HCT116 (cell line): ENCODE results near the gene COA8. TPM values are rescaled to one million over a fixed set of nuclear protein-coding genes. Genes with fewer than 3 reads are reported as not detected.

ENCODE experiments used
- ATAC-seq: fragments of 200-7000 bp; cut with Tn5 transposase; 2 replicates; pipeline ENCODE4 v1.9.1; 2020; ENCODE audit warnings: mild to moderate bottlenecking, moderate library complexity
- BruUV-seq: library from RNA; stranded (reverse); fragments of 400-500 nt; replicated peaks from 2 replicates; lab custom pipeline; 2021; lab: Mats Ljungman, UMichigan
- CTCF ChIA-PET: fragments of 300-600 bp; sonication (Branson Sonifier 250); formaldehyde crosslinking; loops from one replicate; lab custom pipeline; 2021; ENCODE audit warnings: antibody characterized with exemption; lab: Charles Lee
- POLR2A ChIA-PET: fragments of 300-600, 350-600 bp; sonication (Branson Sonifier 250); formaldehyde crosslinking; loops from one replicate; lab custom pipeline; 2021; ENCODE audit warnings: antibody characterized with exemption; lab: Charles Lee
- RAD21 ChIA-PET, 2 experiments: fragments of 300-600 bp; sonication (Branson Sonifier 250); formaldehyde crosslinking; loops; one replicate each; lab custom pipeline; 2023; ENCODE audit warnings: low total read pairs in 2 of 2; ENCODE audit not compliant: uncharacterized antibody in 2 of 2, unreplicated experiment in 2 of 2, low non-redundant PET in 1 of 2; lab: Charles Lee
- DNase-seq: peaks from one replicate; pipeline ENCODE4 v3.0.0-alpha.2; 2010; ENCODE audit warnings: low read depth, low spot score
- H2AFZ ChIP-seq: fragments of 200-600 bp; shearing (Covaris generic), sonication (generic); 2 replicates; pipeline ENCODE4 v1.6.1; 2017; ENCODE audit warnings: low read depth, mixed run types, mixed read lengths, antibody characterized with exemption, low read length; ENCODE audit not compliant: poor library complexity, severe bottlenecking
- H3K27ac ChIP-seq: 2 replicates; pipeline ENCODE4 v1.5.1; 2012; ENCODE audit warnings: low read depth, low read length
- H3K27me3 ChIP-seq: fragments of 200-600 bp; sonication (generic); 2 replicates; pipeline ENCODE4 v1.6.1; 2016; ENCODE audit warnings: mixed run types, low read length, mixed read lengths; ENCODE audit not compliant: insufficient read depth
- H3K36me3 ChIP-seq, 2 experiments: fragments of 200-500 bp in 1 of 2; fragments of 200-600 bp in 1 of 2; sonication (Bioruptor generic) in 1 of 2; sonication (generic) in 1 of 2; 2 replicates each; pipeline versions ENCODE4 v1.5.1 to v1.6.1; 2014 to 2016; ENCODE audit warnings: low read length in 2 of 2, inconsistent platforms in 1 of 2, mixed read lengths in 1 of 2, mixed run types in 1 of 2; ENCODE audit not compliant: insufficient read depth in 2 of 2, control insufficient read depth in 1 of 2
- H3K4me1 ChIP-seq, 2 experiments: fragments of 200-600 bp in 1 of 2; sonication (generic) in 1 of 2; 2 replicates each; pipeline versions ENCODE4 v1.5.1 to v1.6.1; 2012 to 2017; ENCODE audit warnings: low read length in 2 of 2, inconsistent platforms in 1 of 2, mild to moderate bottlenecking in 1 of 2, mixed read lengths in 1 of 2, mixed run types in 1 of 2, moderate library complexity in 1 of 2; ENCODE audit not compliant: insufficient read depth in 2 of 2, control insufficient read depth in 1 of 2
- H3K4me2 ChIP-seq: fragments of 200-600 bp; sonication (generic); 2 replicates; pipeline ENCODE4 v1.6.1; 2017; ENCODE audit warnings: mixed run types, low read length, mixed read lengths
- H3K4me3 ChIP-seq, 2 experiments: fragments of 200-600 bp in 1 of 2; sonication (generic) in 1 of 2; replicated peaks in 1 of 2; 2 replicates each; pipeline ENCODE4 v1.5.1; 2011 to 2016; ENCODE audit warnings: low read length in 2 of 2, control low read depth in 1 of 2, low read depth in 1 of 2, mild to moderate bottlenecking in 1 of 2, mixed read lengths in 1 of 2, mixed run types in 1 of 2
- H3K79me2 ChIP-seq: fragments of 200-600 bp; sonication (generic); 2 replicates; pipeline ENCODE4 v1.6.1; 2017; ENCODE audit warnings: mild to moderate bottlenecking, mixed run types, low read length, moderate library complexity, mixed read lengths; ENCODE audit not compliant: insufficient read depth
- H3K9ac ChIP-seq: fragments of 200-600 bp; sonication (generic); 2 replicates; pipeline ENCODE4 v1.6.1; 2016; ENCODE audit warnings: low read length, mixed read lengths
- H3K9me2 ChIP-seq: fragments of 200-600 bp; sonication (generic), shearing (Covaris generic); 2 replicates; pipeline ENCODE4 v1.6.1; 2017; ENCODE audit warnings: mixed run types, mild to moderate bottlenecking, moderate library complexity; ENCODE audit not compliant: insufficient read depth
- H3K9me3 ChIP-seq, 2 experiments: fragments of 200-500 bp in 1 of 2; fragments of 200-600 bp in 1 of 2; sonication (Bioruptor generic) in 1 of 2; sonication (generic) in 1 of 2; 2 replicates each; pipeline ENCODE4 v1.6.1; 2014 to 2017; ENCODE audit warnings: low read length in 2 of 2, mixed read lengths in 2 of 2, inconsistent platforms in 1 of 2, low read depth in 1 of 2, mild to moderate bottlenecking in 1 of 2, mixed run types in 1 of 2, moderate library complexity in 1 of 2; ENCODE audit not compliant: control insufficient read depth in 1 of 2, insufficient read depth in 1 of 2
- H4K20me1 ChIP-seq: fragments of 200-600 bp; sonication (generic), shearing (Covaris generic); 2 replicates; pipeline ENCODE4 v1.6.1; 2017; ENCODE audit warnings: mixed run types, mild to moderate bottlenecking, moderate library complexity; ENCODE audit not compliant: insufficient read depth
- CBX3 ChIP-seq: IDR thresholded peaks from 2 replicates; pipeline ENCODE4 v1.6.1; 2012; ENCODE audit warnings: low read depth
- CEBPB ChIP-seq: IDR thresholded peaks from 2 replicates; pipeline ENCODE4 v1.6.1; 2012; ENCODE audit warnings: low read depth
- ELF1 ChIP-seq: IDR thresholded peaks from 2 replicates; pipeline ENCODE4 v1.6.1; 2012; ENCODE audit warnings: low read depth, borderline replicate concordance
- EZH2 ChIP-seq: fragments of 200-600 bp; sonication (generic); IDR thresholded peaks from 2 replicates; pipeline ENCODE4 v1.6.1; 2017; ENCODE audit warnings: antibody characterized with exemption, mixed run types
- EZH2phosphoT487 ChIP-seq: fragments of 200-600 bp; IDR thresholded peaks from 2 replicates; pipeline ENCODE4 v1.6.1; 2018; ENCODE audit warnings: antibody characterized with exemption, borderline replicate concordance
- FOSL1 ChIP-seq: IDR thresholded peaks from 2 replicates; pipeline ENCODE4 v1.6.1; 2012; ENCODE audit warnings: low read depth
- JUND ChIP-seq: IDR thresholded peaks from 2 replicates; pipeline ENCODE4 v1.6.1; 2012
- POLR2AphosphoS5 ChIP-seq: IDR thresholded peaks from 2 replicates; pipeline ENCODE4 v1.6.1; 2011; ENCODE audit warnings: mild to moderate bottlenecking, low read depth, low read length, moderate library complexity
- RAD21 ChIP-seq: IDR thresholded peaks from 2 replicates; pipeline ENCODE4 v1.6.1; 2012; ENCODE audit warnings: low read depth, mild to moderate bottlenecking
- REST ChIP-seq: IDR thresholded peaks from 2 replicates; pipeline ENCODE4 v1.6.1; 2012; ENCODE audit warnings: low read depth
- SP1 ChIP-seq: IDR thresholded peaks from 2 replicates; pipeline ENCODE4 v1.6.1; 2012; ENCODE audit warnings: low read depth
- SRF ChIP-seq: IDR thresholded peaks from 2 replicates; pipeline ENCODE4 v1.6.1; 2012; ENCODE audit warnings: low read depth
- TCF7L2 ChIP-seq: IDR thresholded peaks from 2 replicates; pipeline ENCODE4 v1.7.0; 2011; ENCODE audit warnings: borderline replicate concordance, inconsistent platforms; ENCODE audit not compliant: insufficient read depth, insufficient read length; ENCODE audit errors: extremely low read depth
- ZNF274 ChIP-seq: fragments of 200-500 bp; sonication (Bioruptor generic); IDR thresholded peaks from 2 replicates; pipeline ENCODE4 v1.6.1; 2014; ENCODE audit warnings: mild to moderate bottlenecking, low read depth, low read length, inconsistent platforms
- intact Hi-C: fragments of 100-400 bp; cut with micrococcal nuclease; formaldehyde crosslinking; loops from 2 replicates; pipeline ENCODE4 v1.10.0; 2022
- total RNA-seq: library from RNA; stranded (reverse); gene quantifications from one replicate; pipeline ENCODE4 v1.2.1, GENCODE V29; 2021; ENCODE audit not compliant: unreplicated experiment

Gene COA8
- total RNA-seq, 1 experiment from 2014 or later = 29.4 TPM

GRCh38 chr14:103540821-103541708, 21.7 kb upstream of the COA8 start:
- no peaks in the 10 kb centered on the region for H3K79me2 ChIP-seq
- DNase-seq = no peak
- RAD21 ChIA-PET = no interaction called here
- H3K9me3 ChIP-seq = no peaks in the 10 kb centered on the region
- H3K9ac ChIP-seq = peak overlapping the region; percentile 50
- peak overlapping the region; percentile 58; the same call in 1 of the 2 replicates for H3K27ac ChIP-seq
- H3K4me3 ChIP-seq = peak overlapping the region in 1 of 2 experiments; percentile 34; a peak in 2 of 4 replicates
- H3K36me3 ChIP-seq = no peaks in the 10 kb centered on the region
- no peaks in the 10 kb centered on the region for H3K9me2 ChIP-seq
- no peaks in the 10 kb centered on the region for H3K27me3 ChIP-seq
- H2AFZ ChIP-seq = no peak overlapping the region
- H4K20me1 ChIP-seq = no peaks in the 10 kb centered on the region
- POLR2A ChIA-PET = interaction anchor here (1.2 to 1.3 kb wide), 2 partner anchors 12 to 20 kb away, joined by 4 to 6 read pairs; partner anchors contain the start of gene TRMT61A
- BruUV-seq = no TSS peak
- ATAC-seq = peak; percentile 12
- no peak for TF ChIP-seq ZNF274
- CTCF ChIA-PET = interaction anchor here (1.1 to 2.1 kb wide), 4 partner anchors 11 to 22 kb away, joined by 3 to 12 read pairs (median 7); partner anchors contain the start of gene TRMT61A
- peak overlapping the region; percentile 77 for H3K4me2 ChIP-seq
- intact Hi-C loops = no loop called here
- peaks cover 34 to 54% of the 10 kb centered on the region in 2 experiments for H3K4me1 ChIP-seq

- H3K4me2 ChIP-seq = peak overlapping the region; percentile 77
- no peaks in the 10 kb centered on the region for H3K27me3 ChIP-seq
- H2AFZ ChIP-seq = no peak overlapping the region
- BruUV-seq = no TSS peak
- no peaks in the 10 kb centered on the region for H3K36me3 ChIP-seq
- CTCF ChIA-PET = interaction anchor here (1.2 to 2.1 kb wide), 2 partner anchors 21 to 23 kb away, joined by 5 to 12 read pairs; no protein-coding TSS in a partner anchor
- H3K9me3 ChIP-seq = no peaks in the 10 kb centered on the region
- no peak overlapping the region for H3K27ac ChIP-seq
- no peak overlapping the region for H3K9ac ChIP-seq
- DNase-seq = no peak
- no peaks in the 10 kb centered on the region for H4K20me1 ChIP-seq
- POLR2A ChIA-PET = interaction anchor here (1.2 kb wide), 1 partner anchor 21 kb away, joined by 4 read pairs; no protein-coding TSS in a partner anchor
- intact Hi-C loops = no loop called here
- H3K4me3 ChIP-seq = no peak overlapping the region
- H3K9me2 ChIP-seq = no peaks in the 10 kb centered on the region
- H3K79me2 ChIP-seq = no peaks in the 10 kb centered on the region
- peaks cover 34 to 54% of the 10 kb centered on the region in 2 experiments for H3K4me1 ChIP-seq
- no peak for ATAC-seq
- RAD21 ChIA-PET = no interaction called here
- TF ChIP-seq REST (no peak), RAD21 (no peak), ELF1 (no peak), EZH2 (no peak), EZH2phosphoT487 (no peak), CBX3 (no peak), SRF (no peak), TCF7L2 (no peak), FOSL1 (no peak), SP1 (no peak), POLR2AphosphoS5 (no peak), CEBPB (no peak), JUND (no peak)
Measured at GRCh38 chr14:103541709-103542604, 20.8 kb upstream of the COA8 start.
